Parathyroid adenoma (tissue), 2 donors: ENCODE data around the gene L1TD1.
"Not testable (repeated sequence)": the region's sequence is repeated elsewhere in the genome, so short reads cannot be mapped to it uniquely, and the experiment has no call there.

Experiments used
- H2AFZ ChIP-seq: fragments of 300-600 bp; sonication (generic); one replicate; pipeline ENCODE4 v1.7.0; 2017; ENCODE audit warnings: antibody characterized with exemption, mild to moderate bottlenecking
- H3K27ac ChIP-seq: fragments of 300-600 bp; sonication (generic); one replicate; pipeline ENCODE4 v1.7.0; 2017
- H3K27me3 ChIP-seq: fragments of 300-600 bp; sonication (generic); one replicate; pipeline ENCODE4 v1.7.0; 2017; ENCODE audit warnings: low read length; ENCODE audit not compliant: control insufficient read depth, insufficient read depth
- H3K36me3 ChIP-seq: fragments of 300-600 bp; sonication (generic); one replicate; pipeline ENCODE4 v1.7.0; 2017; ENCODE audit warnings: low read length; ENCODE audit not compliant: control insufficient read depth, insufficient read depth
- H3K4me1 ChIP-seq: fragments of 300-600 bp; sonication (generic); one replicate; pipeline ENCODE4 v1.7.0; 2017; ENCODE audit warnings: control low read depth
- H3K4me2 ChIP-seq: fragments of 300-600 bp; sonication (generic); one replicate; pipeline ENCODE4 v1.7.0; 2017; ENCODE audit warnings: low read length
- H3K4me3 ChIP-seq: fragments of 300-600 bp; sonication (generic); one replicate; pipeline ENCODE4 v1.7.0; 2017; ENCODE audit warnings: low read depth, low read length
- H3K79me2 ChIP-seq: fragments of 300-600 bp; sonication (generic); one replicate; pipeline ENCODE4 v1.7.0; 2017; ENCODE audit warnings: control low read depth
- H3K9ac ChIP-seq: fragments of 300-600 bp; sonication (generic); one replicate; pipeline ENCODE4 v1.7.0; 2017; ENCODE audit warnings: mild to moderate bottlenecking
- H3K9me3 ChIP-seq: fragments of 300-600 bp; sonication (generic); one replicate; pipeline ENCODE4 v1.7.0; 2017; ENCODE audit warnings: low read length; ENCODE audit not compliant: control insufficient read depth
- CTCF ChIP-seq: fragments of 300-600 bp; sonication (generic); IDR thresholded peaks from one replicate; pipeline ENCODE4 v1.7.0; 2017; ENCODE audit warnings: antibody characterized with exemption, mild to moderate bottlenecking
- donor health status: primary hyperparathyroidism.

Gene L1TD1

GRCh38 chr1:62194651-62195544, at the start of gene L1TD1:
L1TD1 (plus strand) TSS chr1:62194849; CDS start chr1:62206629, 11,780 bp downstream.
- no peak for TF ChIP-seq CTCF
- Histone ChIP-seq H2AFZ (no peak within 1 kb of the TSS), H3K36me3 (no peaks in the 10 kb centered on the region), H3K9me3 (no peaks in the 10 kb centered on the region), H3K4me2 (no peak within 1 kb of the TSS), H3K9ac (no peak within 1 kb of the TSS), H3K4me3 (no peak within 1 kb of the TSS), H3K27me3 (no peaks in the 10 kb centered on the region), H3K79me2 (no peaks in the 10 kb centered on the region), H3K27ac (no peak within 1 kb of the TSS), H3K4me1 (no peaks in the 10 kb centered on the region)

- Histone ChIP-seq H2AFZ (no peak overlapping the region), H3K27me3 (no peaks in the 10 kb centered on the region), H3K27ac (no peak overlapping the region), H3K4me1 (no peaks in the 10 kb centered on the region), H3K79me2 (no peaks in the 10 kb centered on the region), H3K9me3 (no peaks in the 10 kb centered on the region), H3K4me2 (no peak overlapping the region), H3K36me3 (no peaks in the 10 kb centered on the region), H3K4me3 (no peak overlapping the region), H3K9ac (no peak overlapping the region)
- TF ChIP-seq CTCF = no peak
These were observed 34.7 kb upstream of the L1TD1 start for GRCh38 chr1:62159940-62160348.

GRCh38 chr1:62161711-62162110, 32.9 kb upstream of the L1TD1 start:
- H3K9ac ChIP-seq = no peak overlapping the region
- TF ChIP-seq CTCF = no peak

GRCh38 chr1:62170380-62170779, 24.3 kb upstream of the L1TD1 start:
- H3K27ac ChIP-seq, H3K79me2 ChIP-seq, H2AFZ ChIP-seq, H3K4me1 ChIP-seq, H3K9me3 ChIP-seq, H3K36me3 ChIP-seq, H3K4me3 ChIP-seq, H3K4me2 ChIP-seq, H3K9ac ChIP-seq, H3K27me3 ChIP-seq: not testable (repeated sequence)

More at GRCh38 chr1:62161711-62162110, 32.9 kb upstream of the L1TD1 start:
- Histone ChIP-seq H2AFZ (no peak overlapping the region), H3K9me3 (no peaks in the 10 kb centered on the region), H3K4me3 (no peak overlapping the region), H3K36me3 (no peaks in the 10 kb centered on the region), H3K27me3 (no peaks in the 10 kb centered on the region), H3K4me1 (no peaks in the 10 kb centered on the region), H3K79me2 (no peaks in the 10 kb centered on the region), H3K4me2 (no peak overlapping the region), H3K27ac (no peak overlapping the region)

GRCh38 chr1:62175568-62176179, 19.0 kb upstream of the L1TD1 start:
- peak; percentile 79 for TF ChIP-seq CTCF
- Histone ChIP-seq H3K9me3 (no peaks in the 10 kb centered on the region), H3K4me1 (no peaks in the 10 kb centered on the region), H3K4me2 (no peak overlapping the region), H3K27ac (no peak overlapping the region), H3K4me3 (no peak overlapping the region), H3K9ac (no peak overlapping the region), H3K36me3 (no peaks in the 10 kb centered on the region), H2AFZ (no peak overlapping the region), H3K27me3 (no peaks in the 10 kb centered on the region), H3K79me2 (no peaks in the 10 kb centered on the region)
